ENCODE data around the gene BUD23.
A peak's percentile ranks its signal among the peaks of the same experiment; 100 is the strongest.
"Not testable (repeated sequence)": the region's sequence is repeated elsewhere in the genome, so short reads cannot be mapped to it uniquely, and the experiment has no call there.

BUD23 gene

DNA sequence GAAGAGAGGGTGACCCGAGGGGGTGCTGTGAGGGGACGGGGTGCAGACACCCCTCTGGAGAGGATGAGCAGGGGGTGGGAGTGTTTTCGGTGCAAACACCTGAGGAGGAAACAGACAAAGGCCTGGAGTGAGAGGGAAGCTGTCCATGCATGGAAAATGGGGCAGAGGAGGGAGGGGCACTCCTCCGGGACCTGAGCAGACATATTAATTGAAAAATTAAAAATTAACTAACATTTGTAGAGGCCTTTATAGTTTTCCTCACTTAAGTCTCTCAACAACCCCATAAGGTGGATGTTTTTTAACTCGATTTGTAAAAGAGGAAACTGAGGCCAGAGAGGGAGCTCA is 14.5 kb upstream of the BUD23 start:
- DNase-seq (ENCODE audit: low read depth) = no peak
- H3K4me3 ChIP-seq (ENCODE audit: control insufficient read depth, low read depth, low read length) = peak overlapping the region; percentile 82
- TF ChIP-seq, protein P1, sequence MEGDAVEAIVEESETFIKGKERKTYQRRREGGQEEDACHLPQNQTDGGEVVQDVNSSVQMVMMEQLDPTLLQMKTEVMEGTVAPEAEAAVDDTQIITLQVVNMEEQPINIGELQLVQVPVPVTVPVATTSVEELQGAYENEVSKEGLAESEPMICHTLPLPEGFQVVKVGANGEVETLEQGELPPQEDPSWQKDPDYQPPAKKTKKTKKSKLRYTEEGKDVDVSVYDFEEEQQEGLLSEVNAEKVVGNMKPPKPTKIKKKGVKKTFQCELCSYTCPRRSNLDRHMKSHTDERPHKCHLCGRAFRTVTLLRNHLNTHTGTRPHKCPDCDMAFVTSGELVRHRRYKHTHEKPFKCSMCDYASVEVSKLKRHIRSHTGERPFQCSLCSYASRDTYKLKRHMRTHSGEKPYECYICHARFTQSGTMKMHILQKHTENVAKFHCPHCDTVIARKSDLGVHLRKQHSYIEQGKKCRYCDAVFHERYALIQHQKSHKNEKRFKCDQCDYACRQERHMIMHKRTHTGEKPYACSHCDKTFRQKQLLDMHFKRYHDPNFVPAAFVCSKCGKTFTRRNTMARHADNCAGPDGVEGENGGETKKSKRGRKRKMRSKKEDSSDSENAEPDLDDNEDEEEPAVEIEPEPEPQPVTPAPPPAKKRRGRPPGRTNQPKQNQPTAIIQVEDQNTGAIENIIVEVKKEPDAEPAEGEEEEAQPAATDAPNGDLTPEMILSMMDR (IDR thresholded peaks at IDR 0.05; ENCODE audit: control insufficient read depth, insufficient read depth, low read depth, low read length, missing control alignments) = no peak

DNA sequence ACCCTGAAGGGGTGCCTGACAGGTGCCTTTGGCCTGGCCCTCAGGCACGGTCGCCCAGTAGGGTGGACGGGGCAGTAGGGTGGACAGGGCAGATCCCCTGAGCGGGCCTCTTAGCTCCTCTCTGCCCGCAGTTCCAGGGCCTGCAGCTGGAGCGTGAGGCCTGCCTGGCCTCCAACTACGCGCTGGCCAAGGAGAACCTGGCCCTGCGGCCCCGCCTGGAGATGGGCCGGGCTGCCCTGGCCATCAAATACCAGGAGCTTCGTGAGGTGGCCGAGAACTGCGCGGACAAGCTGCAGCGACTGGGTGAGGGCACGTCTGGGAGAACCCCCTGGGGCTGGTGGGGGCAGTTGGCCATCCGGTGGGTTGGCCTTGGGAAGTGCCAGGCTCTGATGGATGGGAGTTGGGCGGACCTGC is 14.1 kb upstream of the BUD23 start:
- DNase-seq (ENCODE audit: low read depth) = no peak
- TF ChIP-seq, protein P1 (IDR thresholded peaks at IDR 0.05; ENCODE audit: control insufficient read depth, insufficient read depth, low read depth, low read length, missing control alignments) = no peak
- H3K4me3 ChIP-seq (ENCODE audit: control insufficient read depth, low read depth, low read length) = no peak overlapping the region

DNA sequence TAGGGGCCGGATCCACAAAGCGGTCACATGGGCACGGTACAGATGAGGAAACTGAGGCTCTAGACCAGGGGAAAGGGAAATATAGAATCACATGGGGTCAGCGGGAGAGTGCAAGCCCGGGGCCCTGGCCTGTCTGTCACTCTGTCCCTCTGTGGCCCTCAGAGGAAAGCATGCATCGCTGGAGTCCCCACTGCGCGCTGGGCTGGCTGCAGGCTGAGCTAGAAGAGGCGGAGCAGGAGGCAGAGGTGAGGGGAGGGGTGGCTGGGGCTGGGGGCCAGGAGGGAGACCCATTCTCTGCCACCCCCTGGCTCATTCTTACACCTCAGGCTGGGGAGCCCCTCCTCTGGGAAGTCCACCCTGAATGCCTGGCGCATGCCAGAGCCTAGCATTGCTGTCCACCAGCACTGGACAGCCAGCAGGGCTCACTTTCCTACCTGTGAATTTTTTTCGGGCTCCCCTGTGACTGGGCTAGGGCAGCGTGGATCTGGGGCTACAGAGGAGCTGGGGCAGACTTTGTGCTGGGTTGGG is 13.5 kb upstream of the BUD23 start:
- DNase-seq (ENCODE audit: low read depth) = no peak
- H3K4me3 ChIP-seq (ENCODE audit: control insufficient read depth, low read depth, low read length) = no peak overlapping the region
- TF ChIP-seq, protein P1 (IDR thresholded peaks at IDR 0.05; ENCODE audit: control insufficient read depth, insufficient read depth, low read depth, low read length, missing control alignments) = no peak

DNA sequence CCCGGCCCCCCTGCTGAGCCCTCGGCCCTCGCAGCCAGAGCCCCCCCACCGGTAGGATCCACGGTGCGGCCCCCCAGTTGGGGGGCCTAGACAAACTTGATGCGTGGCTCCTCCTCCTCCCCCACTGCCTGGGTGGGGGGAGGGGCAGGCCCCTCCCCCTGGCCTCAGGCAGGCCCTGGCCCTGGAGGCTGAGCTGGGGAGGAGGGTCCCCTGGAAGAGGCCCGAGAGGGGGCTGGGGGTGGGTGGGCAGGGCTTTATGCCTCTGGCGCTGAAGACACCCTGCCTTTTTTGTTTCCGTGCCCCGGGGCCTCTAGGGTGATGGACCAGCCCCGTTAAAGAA is 12.1 kb upstream of the BUD23 start:
- no peak for DNase-seq (ENCODE audit: low read depth)
- no peak overlapping the region for H3K4me3 ChIP-seq (ENCODE audit: control insufficient read depth, low read depth, low read length)
- TF ChIP-seq, protein P1 (IDR thresholded peaks at IDR 0.05; ENCODE audit: control insufficient read depth, insufficient read depth, low read depth, low read length, missing control alignments) = no peak

DNA sequence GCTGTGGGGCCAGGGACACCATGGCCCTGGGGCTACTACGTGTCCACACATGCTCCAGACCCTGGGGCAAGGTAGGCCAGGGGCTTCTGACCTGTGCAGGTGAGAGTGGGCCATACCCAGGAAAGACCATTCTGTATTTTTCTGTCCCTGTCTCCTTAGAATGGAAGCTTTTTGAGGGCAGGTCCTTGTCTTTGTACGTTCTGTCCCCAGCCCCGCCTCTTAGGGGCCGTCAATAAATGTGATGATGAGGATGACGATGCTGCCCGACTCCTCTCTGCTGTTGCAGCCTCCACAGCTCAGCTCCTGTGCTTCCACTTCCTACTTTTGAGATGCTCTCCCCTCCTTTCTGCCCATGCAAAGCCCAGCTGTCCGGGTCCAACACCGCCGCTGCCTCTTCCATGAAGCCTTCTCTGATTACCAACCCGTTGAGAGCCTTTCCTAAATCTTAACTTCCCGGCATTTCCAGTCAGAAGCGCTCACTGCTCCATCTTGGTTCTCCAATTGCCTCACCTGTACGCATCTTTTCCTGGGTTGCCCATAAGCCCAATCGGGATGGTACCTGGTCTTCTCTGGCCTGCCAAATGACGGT is 11.4 kb upstream of the BUD23 start:
- no peak overlapping the region for H3K4me3 ChIP-seq (ENCODE audit: control insufficient read depth, low read depth, low read length)
- TF ChIP-seq, protein P1 (IDR thresholded peaks at IDR 0.05; ENCODE audit: control insufficient read depth, insufficient read depth, low read depth, low read length, missing control alignments) = no peak

DNA sequence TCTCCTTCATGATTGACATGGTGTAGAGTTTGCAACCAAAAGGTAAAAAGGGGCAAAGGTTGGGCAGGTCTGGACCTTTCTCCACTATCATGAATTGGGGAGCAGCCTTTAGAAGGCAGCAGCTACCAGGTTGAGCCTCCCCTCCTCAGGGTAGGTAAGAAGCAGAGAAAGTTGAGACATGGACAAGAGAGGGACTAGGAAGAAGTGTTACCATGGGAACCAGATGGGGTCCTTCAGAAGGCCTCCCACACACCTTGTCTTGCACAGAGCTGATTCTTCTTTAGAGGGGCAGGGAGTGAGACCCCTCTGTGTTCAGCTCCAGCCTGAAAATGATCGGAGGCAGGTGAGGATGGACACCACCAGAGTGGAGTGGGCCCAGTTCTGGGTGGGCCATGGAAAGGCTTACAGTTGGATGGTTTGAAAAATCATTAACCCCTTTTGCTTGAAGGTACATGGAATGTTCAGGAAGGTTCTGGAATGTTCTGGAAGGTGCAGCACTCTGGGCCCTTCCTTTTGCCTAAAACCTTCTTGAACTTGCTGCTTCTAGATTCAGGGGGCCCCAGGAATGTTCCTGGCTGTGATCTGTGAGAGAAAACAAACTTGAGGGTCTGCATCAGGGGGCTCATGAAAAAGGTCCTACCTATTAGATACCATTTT is 8.8 kb upstream of the BUD23 start:
- no peak overlapping the region for H3K4me3 ChIP-seq (ENCODE audit: control insufficient read depth, low read depth, low read length)
- DNase-seq (ENCODE audit: low read depth) = no peak
- TF ChIP-seq, protein P1 (IDR thresholded peaks at IDR 0.05; ENCODE audit: control insufficient read depth, insufficient read depth, low read depth, low read length, missing control alignments) = no peak

More for the DNA sequence above, 11.4 kb upstream of the BUD23 start:
- no peak for DNase-seq (ENCODE audit: low read depth)

DNA sequence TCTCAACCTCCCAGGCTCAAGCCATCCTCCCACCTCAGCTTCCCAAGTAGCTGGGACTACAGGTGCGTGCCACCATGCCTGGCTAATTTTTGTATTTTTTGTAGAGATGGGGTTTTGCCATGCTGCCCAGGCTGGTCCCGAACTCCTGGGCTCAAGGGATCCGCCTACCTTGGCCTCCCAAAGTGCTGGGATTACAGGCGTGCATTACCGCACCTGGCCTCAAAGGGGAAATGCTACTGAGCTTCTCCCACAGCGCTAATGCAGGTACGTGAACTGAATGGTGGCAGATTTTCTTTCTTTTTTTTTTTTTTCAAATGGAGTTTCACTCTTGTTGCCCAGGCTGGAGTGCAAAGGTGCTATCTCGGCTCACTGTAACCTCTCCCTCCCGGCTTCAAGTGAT is 7.3 kb upstream of the BUD23 start:
- not testable (repeated sequence) for H3K4me3 ChIP-seq (ENCODE audit: control insufficient read depth, low read depth, low read length)

More for the DNA sequence above, 7.3 kb upstream of the BUD23 start:
- not testable (repeated sequence) for DNase-seq (ENCODE audit: low read depth)
